GM18867 (cell line): ENCODE results near the gene NGLY1.

Experiments
- ATAC-seq: cut with Tn5 transposase; IDR thresholded peaks from one replicate; pipeline ENCODE4 v1.9.1; 2021; ENCODE audit warnings: mild to moderate bottlenecking, moderate library complexity; ENCODE audit not compliant: unreplicated experiment

Gene NGLY1

DNA sequence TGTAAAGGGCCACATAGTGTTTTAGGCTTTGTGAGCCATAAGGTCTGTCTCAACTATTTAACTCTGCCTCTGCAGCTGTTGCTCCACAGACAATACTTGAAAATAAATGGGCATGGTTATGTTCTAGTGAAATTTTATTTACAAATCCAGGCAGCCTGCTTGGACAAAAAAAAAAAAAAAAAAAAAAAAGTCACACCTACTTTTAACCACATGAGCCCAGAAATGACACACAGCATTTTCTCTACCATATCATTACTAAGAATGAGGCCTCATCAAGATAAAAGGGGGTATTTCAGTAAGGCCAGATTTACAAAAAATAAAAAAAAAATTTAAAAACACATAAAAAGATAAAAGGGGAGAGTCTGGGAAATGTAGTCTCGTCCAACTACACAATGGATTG is 1.7 kb upstream of the NGLY1 start:
- no peak for ATAC-seq

DNA sequence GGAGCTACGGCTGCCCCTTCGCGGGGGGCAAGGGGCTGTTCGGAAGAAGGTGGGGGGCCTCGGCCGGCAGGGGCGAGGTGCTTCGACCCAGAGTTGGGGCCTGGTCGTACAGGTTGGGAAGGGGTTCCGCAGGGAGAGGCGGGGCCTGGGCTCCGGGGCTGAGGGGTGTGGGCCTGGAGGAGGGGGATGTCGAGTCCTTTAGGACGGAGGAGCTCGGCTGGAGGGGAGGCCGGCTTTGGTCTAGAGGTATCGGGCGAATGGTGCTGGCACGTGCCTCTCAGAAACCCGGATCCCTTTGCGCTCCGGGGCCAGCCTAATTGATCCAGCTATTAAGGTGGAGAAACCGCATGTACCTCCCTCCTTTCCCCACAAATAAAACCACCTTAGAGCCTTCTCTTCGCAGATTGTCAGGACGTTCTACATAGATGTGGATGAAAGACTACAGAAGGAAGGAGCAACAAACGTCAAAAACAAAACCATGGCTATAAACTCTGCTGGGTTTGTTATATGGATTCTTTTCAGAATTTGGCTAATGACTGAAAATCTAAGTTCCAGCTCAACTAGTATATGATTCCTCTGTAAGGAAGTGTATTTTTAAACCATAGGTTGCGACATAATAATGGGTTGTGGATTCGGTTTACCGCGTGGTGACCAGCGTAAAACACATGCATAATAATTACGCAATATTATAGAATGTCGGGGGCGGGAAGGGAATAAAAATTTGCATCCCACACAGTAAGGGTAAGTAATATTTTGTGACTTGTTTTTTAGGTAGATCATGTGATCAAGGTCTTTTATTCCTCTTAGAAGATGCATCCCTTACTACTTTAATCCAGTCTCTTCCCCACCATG is 644 bp upstream of the NGLY1 start:
- ATAC-seq: peak; percentile 19

DNA sequence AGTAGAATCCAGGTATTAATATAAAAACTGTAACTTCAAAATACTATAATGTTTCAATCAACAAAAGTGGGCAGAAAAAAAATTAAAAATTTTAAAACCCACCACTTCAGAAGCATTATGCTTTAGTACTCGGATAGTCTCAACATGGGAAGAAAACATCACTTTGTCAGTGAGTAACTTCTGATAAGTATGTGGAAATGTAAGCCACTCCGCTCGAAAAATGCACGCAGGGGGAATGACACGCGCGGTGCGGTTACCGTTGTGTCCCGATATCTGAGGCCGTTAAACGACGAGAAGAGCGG is 656 bp downstream of the NGLY1 start:
- ATAC-seq: no peak

- ATAC-seq: peak; percentile 67
These were observed 1.3 kb downstream of the NGLY1 start for GRCh38 chr3:25781758-25782594.

- ATAC-seq: no peak
These were observed 2.0 kb downstream of the NGLY1 start for GRCh38 chr3:25781145-25781757.

- ATAC-seq: no peak
These were observed 2.6 kb downstream of the NGLY1 start for GRCh38 chr3:25780618-25781017.

- peak; percentile 67 for ATAC-seq
These were observed 7.3 kb downstream of the NGLY1 start for GRCh38 chr3:25775936-25776335.

DNA sequence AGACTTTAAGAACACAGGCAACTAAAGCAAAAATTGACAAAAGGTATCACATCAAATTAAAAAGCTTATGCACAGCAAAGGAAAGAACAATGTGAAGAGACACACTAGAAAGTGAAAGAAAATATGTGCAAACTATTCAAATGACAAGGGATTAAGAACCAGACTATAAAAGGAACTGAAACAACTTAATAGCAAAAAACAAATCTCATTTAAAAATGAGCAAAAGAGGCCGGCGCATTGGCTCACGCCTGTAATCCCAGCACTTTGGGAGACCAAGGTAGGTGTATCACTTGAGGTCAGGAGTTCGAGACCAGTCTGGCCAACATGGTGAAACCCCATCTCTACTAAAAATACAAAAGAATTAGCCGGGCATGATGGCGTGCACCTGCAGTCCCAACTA is 14.4 kb downstream of the NGLY1 start:
- ATAC-seq: peak; percentile 97

DNA sequence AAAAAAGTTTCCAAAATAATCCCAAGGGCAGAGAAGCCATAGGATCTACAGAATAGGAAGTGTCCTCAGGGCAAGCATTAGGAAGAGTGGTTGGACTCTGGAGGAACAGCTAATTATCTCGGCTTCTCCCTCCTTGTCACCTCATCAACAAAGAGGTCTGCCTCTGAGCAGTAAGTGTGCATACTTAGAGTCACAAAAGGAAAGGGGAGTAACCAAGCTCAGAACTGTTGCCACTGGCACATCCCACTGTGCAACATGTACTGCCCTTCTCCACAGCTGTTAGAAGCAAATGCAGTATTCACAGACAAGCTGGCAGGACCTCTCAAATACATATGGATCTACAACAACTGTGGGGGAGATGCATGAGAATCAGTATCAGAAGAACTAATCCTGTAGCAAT is 31.5 kb downstream of the NGLY1 start:
- no peak for ATAC-seq

GRCh38 chr3:25751048-25751447 is 32.2 kb downstream of the NGLY1 start:
- ATAC-seq: no peak

DNA sequence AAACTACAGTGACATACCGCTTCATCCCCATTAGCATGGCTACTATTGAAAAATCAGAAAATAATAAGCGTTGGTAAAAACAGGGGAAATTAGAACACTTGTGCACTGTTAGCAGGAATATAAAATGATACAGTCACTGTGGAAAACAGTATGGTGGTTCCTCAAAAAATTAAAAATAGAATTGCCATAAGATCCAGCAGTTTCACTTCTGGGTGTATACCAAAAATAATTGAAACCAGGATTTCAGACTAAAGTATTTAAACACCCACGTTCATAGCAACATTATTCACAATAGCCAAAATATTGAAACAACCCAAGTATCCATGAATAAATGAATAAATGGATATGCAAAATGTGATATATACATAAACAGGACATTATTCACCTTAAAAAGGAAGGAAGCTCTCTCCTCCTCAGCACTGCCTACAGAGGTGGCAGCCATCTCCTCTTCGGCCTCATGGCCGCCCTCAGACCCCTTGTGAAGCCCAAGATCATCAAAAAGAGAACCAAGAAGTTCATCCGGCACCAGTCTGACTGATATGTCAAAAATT is 34.1 kb downstream of the NGLY1 start:
- ATAC-seq: no peak

DNA sequence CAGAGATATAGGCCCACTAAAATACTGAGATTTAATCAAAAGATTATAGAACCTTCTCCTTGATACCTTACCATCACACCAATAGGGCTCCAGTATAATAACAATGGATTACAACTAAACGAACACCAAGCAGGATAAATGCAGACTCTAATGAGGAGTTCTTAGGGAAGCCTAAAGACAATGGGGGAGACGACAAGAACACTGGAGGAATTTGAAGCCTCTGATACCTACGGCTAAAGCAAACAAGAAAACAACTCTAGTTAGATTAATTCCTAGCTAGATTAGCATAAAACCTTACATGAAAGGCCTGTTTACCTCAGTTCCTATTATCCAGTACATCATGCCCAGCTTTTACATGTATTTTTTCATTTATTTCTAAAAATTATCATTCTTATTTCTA is 35.1 kb downstream of the NGLY1 start:
- no peak for ATAC-seq

DNA sequence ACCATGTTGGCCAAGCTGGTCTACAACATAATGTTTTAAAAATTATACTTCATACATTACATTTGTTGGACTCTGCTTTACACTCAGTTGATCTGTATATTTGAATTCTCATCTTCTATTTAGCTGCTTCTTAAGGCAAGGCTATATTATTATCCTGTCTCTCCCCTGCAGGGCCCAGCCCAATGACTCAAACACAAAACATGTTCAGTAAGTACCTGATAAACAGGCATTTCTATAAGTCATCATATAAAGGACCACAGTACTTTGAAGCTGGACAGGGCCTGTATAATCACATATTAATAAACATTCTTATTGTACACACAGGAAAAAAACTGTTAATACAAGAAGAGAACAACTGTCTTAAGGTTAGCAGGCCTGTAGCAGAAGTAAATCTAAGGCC is 36.2 kb downstream of the NGLY1 start:
- no peak for ATAC-seq

DNA sequence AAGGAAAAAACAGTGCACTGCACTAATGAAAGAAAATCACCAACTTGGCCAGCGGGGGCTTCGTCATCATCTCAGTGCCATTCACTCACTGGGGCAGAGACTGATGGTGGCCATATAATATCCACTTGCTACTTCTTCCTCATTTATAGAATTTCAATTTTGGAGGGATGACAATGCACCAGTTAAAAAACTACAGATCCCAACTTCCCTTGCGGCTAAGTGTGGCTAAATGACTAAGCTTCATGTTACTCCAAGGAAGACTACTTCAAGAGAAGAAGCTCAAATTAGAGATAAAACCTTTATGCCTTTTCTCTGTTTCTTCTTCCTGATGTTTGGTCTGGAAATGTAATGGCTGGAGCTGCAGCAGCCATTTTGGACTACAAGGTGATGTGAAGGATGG is 38.8 kb downstream of the NGLY1 start:
- no peak for ATAC-seq

DNA sequence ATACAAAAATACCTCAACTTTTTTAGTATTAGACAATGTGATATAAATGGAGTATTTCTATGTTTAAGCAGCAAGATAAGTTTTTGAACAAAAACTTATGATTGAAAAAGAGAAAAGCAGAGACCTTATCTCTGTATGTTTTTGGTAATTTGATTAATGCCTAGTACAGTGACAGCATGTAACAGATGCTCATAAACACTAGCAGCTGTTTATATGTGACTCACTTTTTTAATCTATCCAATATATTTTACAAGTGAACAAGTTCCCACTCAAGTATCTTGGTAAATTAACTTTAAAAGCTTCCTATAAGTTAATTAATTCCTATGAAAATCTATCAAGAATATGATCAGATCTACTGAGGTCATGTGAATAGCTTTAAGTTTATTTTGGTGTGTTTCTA is 55.1 kb downstream of the NGLY1 start:
- ATAC-seq: no peak

DNA sequence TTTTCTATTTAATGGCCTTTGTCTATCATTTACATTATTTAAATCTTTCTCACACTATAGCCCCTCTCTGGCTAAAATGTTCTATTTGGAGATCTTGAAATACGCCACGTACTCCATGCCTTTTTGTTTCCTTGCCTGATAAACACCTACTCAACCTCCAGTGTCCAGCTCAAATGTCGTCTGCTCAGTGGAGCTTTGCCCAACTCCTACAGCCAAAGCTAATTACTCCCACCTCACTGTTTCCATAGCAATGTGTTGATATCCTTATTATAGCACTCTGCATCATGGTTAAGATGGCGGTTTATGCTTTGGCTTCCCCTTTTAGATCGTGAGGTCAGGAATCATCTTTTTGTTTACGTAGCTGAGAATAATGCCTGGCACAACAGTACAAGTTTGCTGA is 55.9 kb downstream of the NGLY1 start:
- no peak for ATAC-seq

DNA sequence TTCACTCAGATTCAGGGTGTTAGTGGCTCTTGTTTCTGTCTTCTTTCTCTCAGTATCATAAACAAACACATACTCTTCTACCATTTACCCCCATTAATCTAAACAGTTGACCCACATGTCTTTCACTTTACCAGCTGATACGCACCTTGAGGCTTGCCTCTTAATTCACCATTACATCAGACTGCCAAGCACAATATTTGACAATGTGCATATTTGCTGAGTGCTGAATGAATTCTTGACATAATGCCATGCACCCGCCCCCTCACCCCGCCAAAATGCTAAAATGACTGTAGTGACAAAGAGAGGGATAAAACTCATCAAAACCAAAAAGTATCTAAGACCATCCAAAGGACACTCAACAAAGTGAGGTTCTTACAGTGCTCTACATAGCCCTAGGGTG is 57.4 kb downstream of the NGLY1 start:
- no peak for ATAC-seq

DNA sequence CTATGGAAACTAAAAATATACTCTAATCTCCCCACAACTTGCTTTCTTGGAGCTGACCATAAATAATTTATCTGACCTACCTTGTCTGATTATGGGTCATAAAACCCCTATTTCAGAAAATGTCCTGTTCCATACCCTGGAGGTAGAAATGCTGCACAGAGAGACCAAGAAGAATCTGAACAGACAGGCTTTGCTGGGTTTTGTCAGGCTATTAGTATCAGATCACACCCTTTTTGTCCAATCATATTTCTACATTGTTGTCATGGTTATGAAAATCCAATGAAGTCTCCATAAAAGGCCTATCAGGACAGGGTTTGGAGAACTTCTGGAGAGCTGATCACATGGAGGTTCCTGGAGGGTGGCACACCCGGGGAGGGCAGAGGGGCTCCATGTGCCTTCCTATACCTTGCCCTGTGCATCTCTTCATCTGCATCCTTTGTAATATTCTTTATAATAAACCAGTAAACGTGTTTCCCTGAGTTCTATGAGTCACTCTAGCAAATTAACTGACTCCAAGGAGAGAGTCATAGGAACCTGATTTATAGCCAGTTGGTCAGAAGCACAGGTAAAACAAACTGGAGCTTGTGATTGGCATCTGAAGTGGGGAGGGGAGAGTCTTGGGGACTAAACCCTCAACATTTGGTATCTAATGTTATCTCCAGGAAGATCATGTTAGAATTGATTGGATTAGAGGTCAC is 58.1 kb downstream of the NGLY1 start:
- no peak for ATAC-seq

- ATAC-seq: peak; percentile 58
These were observed 59.4 kb downstream of the NGLY1 start for GRCh38 chr3:25723802-25724201.

DNA sequence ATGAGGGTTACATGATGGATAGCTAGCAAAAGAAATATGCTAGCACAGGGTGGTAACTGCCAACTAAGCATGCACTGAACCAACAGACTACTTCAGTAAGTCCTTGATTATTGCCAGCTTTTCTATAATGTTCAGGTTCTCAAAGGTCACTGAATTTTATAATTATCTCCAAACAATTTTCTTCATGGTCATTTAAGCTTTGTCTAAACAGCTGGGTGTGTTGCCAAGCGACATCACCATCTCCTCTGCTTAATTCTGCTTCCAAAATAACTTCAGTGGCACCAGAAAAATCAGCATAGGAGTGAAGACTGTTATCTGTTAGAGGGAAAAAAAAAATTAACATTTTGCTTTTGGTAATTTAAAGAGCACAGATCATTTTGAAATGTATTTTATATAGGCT is 63.9 kb downstream of the NGLY1 start:
- ATAC-seq: no peak
